Trophoblast cell (in vitro differentiated cells and primary cell): ENCODE measurements around the gene CDH7.
A peak's percentile ranks its signal among the peaks of the same experiment; 100 is the strongest.

Experiments
- DNase-seq, 2 donors: peaks; one replicate each; pipeline ENCODE4 v3.0.0-alpha.2; 2016
- H2AFZ ChIP-seq: 2 replicates; pipeline ENCODE4 v1.6.1; 2013; ENCODE audit warnings: low read length, moderate library complexity, mild to moderate bottlenecking; ENCODE audit not compliant: insufficient read depth, poor library complexity
- H2AK5ac ChIP-seq: 2 replicates; pipeline ENCODE4 v1.6.1; 2013; ENCODE audit warnings: mild to moderate bottlenecking, low read length
- H2BK120ac ChIP-seq: 2 replicates; pipeline ENCODE4 v1.6.1; 2013; ENCODE audit warnings: low read length, mild to moderate bottlenecking, moderate library complexity; ENCODE audit not compliant: insufficient read depth, poor library complexity
- H2BK12ac ChIP-seq: 2 replicates; pipeline ENCODE4 v1.6.1; 2013; ENCODE audit warnings: mild to moderate bottlenecking, low read length, moderate library complexity
- H2BK5ac ChIP-seq: 2 replicates; pipeline ENCODE4 v1.6.1; 2013; ENCODE audit warnings: low read length, low read depth, moderate library complexity, mild to moderate bottlenecking; ENCODE audit not compliant: poor library complexity
- H3K14ac ChIP-seq: 2 replicates; pipeline ENCODE4 v1.6.1; 2013; ENCODE audit warnings: mild to moderate bottlenecking, low read length
- H3K18ac ChIP-seq: 2 replicates; pipeline ENCODE4 v1.6.1; 2013; ENCODE audit warnings: mild to moderate bottlenecking, low read length
- H3K23ac ChIP-seq: 2 replicates; pipeline ENCODE4 v1.6.1; 2013; ENCODE audit warnings: low read length
- H3K27ac ChIP-seq: 2 replicates; pipeline ENCODE4 v1.5.1; 2013; ENCODE audit warnings: low read depth, mild to moderate bottlenecking, inconsistent platforms, low read length, moderate library complexity
- H3K27me3 ChIP-seq: 2 replicates; pipeline ENCODE4 v1.6.1; 2013; ENCODE audit warnings: inconsistent platforms, mild to moderate bottlenecking, low read length, moderate library complexity; ENCODE audit not compliant: insufficient read depth
- H3K36me3 ChIP-seq, 2 experiments: 1 replicate in 1 of 2; 2 replicates in 1 of 2; pipeline ENCODE4 v1.6.1; 2013; ENCODE audit warnings: low read length in 2 of 2, mild to moderate bottlenecking in 2 of 2, moderate library complexity in 1 of 2; ENCODE audit not compliant: insufficient read depth in 2 of 2, control insufficient read depth in 1 of 2
- H3K4ac ChIP-seq: 2 replicates; pipeline ENCODE4 v1.6.1; 2013; ENCODE audit warnings: low read depth, mild to moderate bottlenecking, low read length, moderate library complexity
- H3K4me1 ChIP-seq, 2 experiments: 1 replicate in 1 of 2; 2 replicates in 1 of 2; pipeline ENCODE4 v1.6.1; 2013; ENCODE audit warnings: low read length in 2 of 2, mild to moderate bottlenecking in 2 of 2, moderate library complexity in 1 of 2; ENCODE audit not compliant: insufficient read depth in 2 of 2, control insufficient read depth in 1 of 2
- H3K4me2 ChIP-seq: 2 replicates; pipeline ENCODE4 v1.6.1; 2013; ENCODE audit warnings: inconsistent platforms, mild to moderate bottlenecking, low read length, moderate library complexity
- H3K4me3 ChIP-seq: 2 replicates; pipeline ENCODE4 v1.5.1; 2013; ENCODE audit warnings: mild to moderate bottlenecking, low read depth, low read length, inconsistent platforms
- H3K79me1 ChIP-seq: one replicate; pipeline ENCODE4 v1.6.1; 2013; ENCODE audit warnings: low read length
- H3K79me2 ChIP-seq: 2 replicates; pipeline ENCODE4 v1.6.1; 2013; ENCODE audit warnings: low read length, mild to moderate bottlenecking; ENCODE audit not compliant: control insufficient read depth, insufficient read depth, poor library complexity
- H3K9ac ChIP-seq: 2 replicates; pipeline ENCODE4 v1.6.1; 2013; ENCODE audit warnings: mild to moderate bottlenecking, low read length
- H3K9me3 ChIP-seq: 2 replicates; pipeline ENCODE4 v1.6.1; 2013; ENCODE audit warnings: low read depth, mild to moderate bottlenecking, control low read depth, inconsistent platforms, low read length; ENCODE audit not compliant: insufficient read depth
- H4K12ac ChIP-seq: 2 replicates; pipeline ENCODE4 v1.6.1; 2013; ENCODE audit warnings: low read depth, mild to moderate bottlenecking, low read length, moderate library complexity
- H4K8ac ChIP-seq: 2 replicates; pipeline ENCODE4 v1.6.1; 2013; ENCODE audit warnings: low read depth, mild to moderate bottlenecking, low read length, moderate library complexity
- H4K91ac ChIP-seq: one replicate; pipeline ENCODE4 v1.6.1; 2013; ENCODE audit warnings: low read depth, mild to moderate bottlenecking, low read length, moderate library complexity
- WGBS: extraction: QIAGEN DNeasy Blood & Tissue Kit; methylation state at CpG from one replicate; pipeline ENCODE4 v1.1.7; 2013; ENCODE audit warnings: missing lambda C conversion rate; ENCODE audit not compliant: insufficient read length, insufficient coverage; ENCODE audit errors: extremely low coverage; 5-methylcytosine and 5-hydroxymethylcytosine counted together

CDH7 gene

DNA sequence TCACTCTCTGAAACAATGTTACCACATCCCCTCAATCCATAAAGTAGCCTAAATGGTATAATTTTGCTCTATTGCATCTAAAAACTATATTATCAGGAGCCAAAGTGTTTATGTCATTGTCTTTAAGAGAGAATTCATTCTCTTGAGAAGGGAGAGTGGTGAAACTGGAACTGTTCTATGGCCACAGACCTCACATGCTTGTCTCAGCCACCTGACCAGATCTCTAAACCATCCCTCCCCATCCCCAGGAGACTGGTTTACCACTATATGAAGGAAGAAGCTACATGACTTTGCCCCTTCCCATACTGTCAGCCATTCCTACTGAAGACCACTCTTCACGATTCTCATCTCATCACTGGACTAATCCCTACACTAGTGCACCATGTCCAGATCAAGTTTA, 9.6 kb downstream of the CDH7 start:
- Histone ChIP-seq H3K4me2 (no peak overlapping the region), H4K91ac (no peak overlapping the region), H3K4me3 (no peak overlapping the region), H3K27ac (no peak overlapping the region), H3K14ac (no peak overlapping the region), H2BK120ac (no peak overlapping the region), H3K18ac (no peak overlapping the region), H3K36me3 (no peaks in the 10 kb centered on the region), H3K27me3 (no peaks in the 10 kb centered on the region), H2BK12ac (peak overlapping the region; percentile 40), H3K4me1 (peaks cover 0 to 2% of the 10 kb centered on the region in 2 experiments), H4K12ac (no peak overlapping the region), H2AK5ac (no peak overlapping the region), H4K8ac (no peak overlapping the region), H3K9me3 (no peaks in the 10 kb centered on the region), H2BK5ac (no peak overlapping the region), H2AFZ (no peak overlapping the region), H3K79me1 (no peaks in the 10 kb centered on the region), H3K4ac (no peak overlapping the region), H3K23ac (no peak overlapping the region), H3K9ac (no peak overlapping the region), H3K79me2 (no peaks in the 10 kb centered on the region)
- no peak for DNase-seq
- WGBS = no CpG with 5 or more reads among the region's 1 CpG

DNA sequence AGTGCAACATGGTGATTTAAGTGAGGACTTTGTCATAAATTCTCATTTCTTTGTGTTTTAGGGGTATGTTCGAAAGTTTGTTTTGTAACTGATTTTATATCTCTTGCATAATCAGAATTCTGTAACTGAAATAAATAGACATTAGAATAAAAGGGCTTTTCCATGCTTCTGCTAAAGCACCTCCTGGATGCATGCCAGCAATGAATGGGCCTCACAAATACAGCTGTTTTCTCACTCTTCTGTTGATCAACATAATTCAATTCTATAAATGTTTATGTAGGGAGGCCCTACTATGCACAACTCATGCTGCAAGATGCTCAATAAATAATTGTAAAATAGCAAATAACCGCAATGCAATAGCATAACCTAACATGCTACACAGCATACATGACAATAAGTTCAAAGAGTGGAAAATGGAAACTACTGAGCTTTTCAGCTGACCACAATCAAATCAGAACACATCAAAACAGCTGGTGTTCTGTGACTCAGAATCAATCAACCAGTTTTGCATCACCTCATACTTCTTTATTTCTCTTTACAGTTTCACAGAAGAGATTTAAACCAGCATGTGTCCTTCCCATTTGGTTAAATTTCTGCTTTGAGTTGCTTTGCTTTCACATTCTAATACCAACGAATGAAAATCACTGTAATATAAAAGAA, 11.0 kb downstream of the CDH7 start:
- no peak overlapping the region for H3K14ac ChIP-seq
- no peak overlapping the region for H3K4me3 ChIP-seq
- no peak overlapping the region for H3K4ac ChIP-seq
- H2BK120ac ChIP-seq = no peak overlapping the region
- no peak overlapping the region for H3K18ac ChIP-seq
- peaks cover 0 to 2% of the 10 kb centered on the region in 2 experiments for H3K4me1 ChIP-seq
- H2BK12ac ChIP-seq = no peak overlapping the region
- no peak overlapping the region for H3K23ac ChIP-seq
- H4K12ac ChIP-seq = no peak overlapping the region
- no peaks in the 10 kb centered on the region for H3K9me3 ChIP-seq
- H3K4me2 ChIP-seq = no peak overlapping the region
- H3K27me3 ChIP-seq = no peaks in the 10 kb centered on the region
- no peak overlapping the region for H2AK5ac ChIP-seq
- H3K9ac ChIP-seq = no peak overlapping the region
- H4K8ac ChIP-seq = no peak overlapping the region
- no peak overlapping the region for H3K27ac ChIP-seq
- H2BK5ac ChIP-seq = no peak overlapping the region
- H3K79me2 ChIP-seq = no peaks in the 10 kb centered on the region
- WGBS = no CpG with 5 or more reads among the region's 3 CpGs
- no peak overlapping the region for H2AFZ ChIP-seq
- no peak overlapping the region for H4K91ac ChIP-seq
- no peaks in the 10 kb centered on the region for H3K36me3 ChIP-seq
- DNase-seq = no peak
- no peaks in the 10 kb centered on the region for H3K79me1 ChIP-seq

GRCh38 chr18:65762556-65762955, 11.7 kb downstream of the CDH7 start:
- Histone ChIP-seq H3K4me3 (no peak overlapping the region), H3K18ac (no peak overlapping the region), H2BK5ac (no peak overlapping the region), H3K4ac (no peak overlapping the region), H3K27me3 (no peaks in the 10 kb centered on the region), H2AK5ac (no peak overlapping the region), H2AFZ (no peak overlapping the region), H3K4me1 (peaks cover 0 to 2% of the 10 kb centered on the region in 2 experiments), H3K9ac (no peak overlapping the region), H4K12ac (no peak overlapping the region), H3K9me3 (no peaks in the 10 kb centered on the region), H4K91ac (no peak overlapping the region), H3K79me1 (no peaks in the 10 kb centered on the region), H3K36me3 (no peaks in the 10 kb centered on the region), H2BK12ac (no peak overlapping the region), H3K14ac (no peak overlapping the region), H3K27ac (peak overlapping the region; percentile 61), H4K8ac (no peak overlapping the region), H3K23ac (no peak overlapping the region), H3K79me2 (no peaks in the 10 kb centered on the region), H3K4me2 (no peak overlapping the region), H2BK120ac (no peak overlapping the region)
- no peak for DNase-seq
- no CpG with 5 or more reads among the region's 2 CpGs for WGBS

- Histone ChIP-seq H3K4me3 (no peak overlapping the region), H3K27me3 (no peaks in the 10 kb centered on the region), H2AFZ (no peak overlapping the region), H3K18ac (no peak overlapping the region), H4K91ac (no peak overlapping the region), H2BK5ac (no peak overlapping the region), H3K27ac (no peak overlapping the region), H3K4me1 (peaks cover 0 to 2% of the 10 kb centered on the region in 2 experiments), H3K4ac (no peak overlapping the region), H3K23ac (no peak overlapping the region), H3K36me3 (no peaks in the 10 kb centered on the region), H2AK5ac (no peak overlapping the region), H3K79me2 (no peaks in the 10 kb centered on the region), H3K4me2 (no peak overlapping the region), H3K79me1 (no peaks in the 10 kb centered on the region), H2BK120ac (no peak overlapping the region), H3K14ac (no peak overlapping the region), H4K8ac (no peak overlapping the region), H3K9me3 (no peaks in the 10 kb centered on the region), H4K12ac (no peak overlapping the region), H3K9ac (no peak overlapping the region), H2BK12ac (no peak overlapping the region)
- DNase-seq = no peak
- no CpG with 5 or more reads among the region's 2 CpGs for WGBS
Observed at GRCh38 chr18:65767406-65767805, 16.6 kb downstream of the CDH7 start.
